ENCODE results near the gene UXS1. TPM values are rescaled to one million over a fixed set of nuclear protein-coding genes. Genes with fewer than 3 reads are reported as not detected.

Gene UXS1
- polyA plus RNA-seq, 1 of the 3 experiments (the other 2 are of a cell fraction): 55.9 TPM

GRCh38 chr2:106180602-106181001 lies 13.5 kb downstream of the UXS1 start:
- H4K20me1 ChIP-seq (ENCODE audit: insufficient read depth): no peaks in the 10 kb centered on the region
- WGBS (ENCODE audit: low lambda C conversion rate): 88% methylated on average over 5 of the region's 5 CpGs

DNA sequence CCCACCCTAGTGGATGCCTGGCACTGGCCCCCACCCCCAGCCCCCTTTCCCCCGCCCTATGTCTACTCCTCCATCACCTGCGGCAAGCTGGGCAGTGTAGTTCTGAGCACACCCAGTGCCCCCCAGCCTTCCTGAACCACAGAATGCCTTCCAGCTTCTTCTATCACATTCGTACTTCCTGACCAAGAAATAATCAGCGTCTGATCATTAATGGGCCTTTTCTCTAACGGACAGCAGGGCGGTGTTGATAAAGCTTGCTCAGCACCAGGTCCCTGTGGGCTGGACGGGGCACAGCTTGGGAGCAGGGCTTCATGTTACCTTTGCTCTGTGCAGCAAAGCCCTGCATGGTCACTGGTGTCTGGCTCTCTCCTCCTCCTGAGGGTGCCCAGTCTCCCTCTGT lies 15.4 kb downstream of the UXS1 start:
- H3K79me2 ChIP-seq (ENCODE audit: insufficient read depth): peaks cover 14% of the 10 kb centered on the region; the same call in 1 of the 2 replicates
- no peaks in the 10 kb centered on the region for H3F3A ChIP-seq (replicated peaks; ENCODE audit: insufficient read depth)
- H2AFZ ChIP-seq (ENCODE audit: low read depth): no peak overlapping the region
- no peak for DNase-seq
- no peaks in the 10 kb centered on the region for H3K9me3 ChIP-seq
- H3K36me3 ChIP-seq (replicated peaks in 1 of 2; ENCODE audit: control insufficient read depth in 1 of 2, insufficient read depth in 2 of 2, low read length in 1 of 2): no peaks in the 10 kb centered on the region
- peaks cover 0 to 3% of the 10 kb centered on the region in 2 experiments; a peak in 1 of 4 replicates for H3K4me1 ChIP-seq (ENCODE audit: control insufficient read depth in 1 of 2, insufficient read depth in 2 of 2, low read depth in 1 of 2, low read length in 1 of 2)
- no peaks in the 10 kb centered on the region for H3K9me2 ChIP-seq
- TF ChIP-seq EZH2phosphoT487 (IDR thresholded peaks at IDR 0.05; ENCODE audit: borderline replicate concordance, low read depth): no peak
- no peak for TF ChIP-seq CTCF (IDR thresholded peaks at IDR 0.05)
- TF ChIP-seq POLR2AphosphoS5 (IDR thresholded peaks at IDR 0.05; ENCODE audit: low read depth, low read length): no peak
- no peak for TF ChIP-seq RFX5 (IDR thresholded peaks at IDR 0.05; ENCODE audit: low read length)
- no peak for TF ChIP-seq ZBTB33 (IDR thresholded peaks at IDR 0.05; ENCODE audit: borderline replicate concordance, low read depth)
- TF ChIP-seq FOXM1 (IDR thresholded peaks at IDR 0.05; ENCODE audit: low read depth): no peak
- TF ChIP-seq CHD2 (IDR thresholded peaks at IDR 0.05; ENCODE audit: low read length, partially characterized antibody): no peak
- TF ChIP-seq MXI1 (IDR thresholded peaks at IDR 0.05; ENCODE audit: low read depth, low read length): no peak
- TF ChIP-seq FOXJ3 (CRISPR knock-in tag; IDR thresholded peaks at IDR 0.05): no peak
- no peak for TF ChIP-seq TEAD4 (IDR thresholded peaks at IDR 0.05; ENCODE audit: borderline replicate concordance, insufficient read depth)
- no peak for TF ChIP-seq USF1 (IDR thresholded peaks at IDR 0.05; ENCODE audit: borderline replicate concordance, low read depth)
- TF ChIP-seq FOSL2 (IDR thresholded peaks at IDR 0.05; ENCODE audit: borderline replicate concordance, low read depth): no peak
- TF ChIP-seq RCOR1 (IDR thresholded peaks at IDR 0.05; ENCODE audit: low read length): no peak
- no peak for TF ChIP-seq EP300 (IDR thresholded peaks at IDR 0.05; ENCODE audit: borderline replicate concordance in 1 of 2, low read depth in 1 of 2, low read length in 1 of 2)
- no peak for TF ChIP-seq SIN3A (IDR thresholded peaks at IDR 0.05; ENCODE audit: borderline replicate concordance, low read depth, low read length)
- no peak for TF ChIP-seq JUND (IDR thresholded peaks at IDR 0.05)
- H4K20me1 ChIP-seq (ENCODE audit: insufficient read depth): no peaks in the 10 kb centered on the region
- H3K9ac ChIP-seq: no peak overlapping the region
- no peaks in the 10 kb centered on the region for H3K27me3 ChIP-seq (ENCODE audit: insufficient read depth)
- WGBS (ENCODE audit: low lambda C conversion rate): 97% methylated on average over 6 of the region's 7 CpGs
- H3K4me2 ChIP-seq: no peak overlapping the region
- CTCF ChIA-PET: no interaction called here
- POLR2A ChIA-PET: no interaction called here
- no peak overlapping the region for H3K27ac ChIP-seq (ENCODE audit: low read depth in 2 of 2, low read length in 1 of 2)
- H3K4me3 ChIP-seq (ENCODE audit: low read depth in 2 of 2, low read length in 1 of 2): no peak overlapping the region

More at GRCh38 chr2:106180602-106181001, 13.5 kb downstream of the UXS1 start:
- 0 out of 4 replicates have a peak, but pooled peaks cover 0 to 3% of the 10 kb centered on the region in 2 experiments for H3K4me1 ChIP-seq (ENCODE audit: control insufficient read depth in 1 of 2, insufficient read depth in 2 of 2, low read depth in 1 of 2, low read length in 1 of 2)
- no peak overlapping the region for H3K27ac ChIP-seq (ENCODE audit: low read depth in 2 of 2, low read length in 1 of 2)
- H3K36me3 ChIP-seq (replicated peaks in 1 of 2; ENCODE audit: control insufficient read depth in 1 of 2, insufficient read depth in 2 of 2, low read length in 1 of 2): no peaks in the 10 kb centered on the region
- no peak overlapping the region for H3K9ac ChIP-seq
- no peak for TF ChIP-seq RCOR1 (IDR thresholded peaks at IDR 0.05; ENCODE audit: low read length)
- no peak for TF ChIP-seq GATA2 (CRISPR knock-in tag; IDR thresholded peaks at IDR 0.05)
- TF ChIP-seq EP300 (IDR thresholded peaks at IDR 0.05; ENCODE audit: borderline replicate concordance in 1 of 2, low read depth in 1 of 2, low read length in 1 of 2): no peak
- no peak for TF ChIP-seq FOXM1 (IDR thresholded peaks at IDR 0.05; ENCODE audit: low read depth)
- TF ChIP-seq TCF12 (IDR thresholded peaks at IDR 0.05): no peak
- TF ChIP-seq USF1 (IDR thresholded peaks at IDR 0.05; ENCODE audit: borderline replicate concordance, low read depth): no peak
- no peak for TF ChIP-seq ELF1 (IDR thresholded peaks at IDR 0.05)
- TF ChIP-seq, protein P1, sequence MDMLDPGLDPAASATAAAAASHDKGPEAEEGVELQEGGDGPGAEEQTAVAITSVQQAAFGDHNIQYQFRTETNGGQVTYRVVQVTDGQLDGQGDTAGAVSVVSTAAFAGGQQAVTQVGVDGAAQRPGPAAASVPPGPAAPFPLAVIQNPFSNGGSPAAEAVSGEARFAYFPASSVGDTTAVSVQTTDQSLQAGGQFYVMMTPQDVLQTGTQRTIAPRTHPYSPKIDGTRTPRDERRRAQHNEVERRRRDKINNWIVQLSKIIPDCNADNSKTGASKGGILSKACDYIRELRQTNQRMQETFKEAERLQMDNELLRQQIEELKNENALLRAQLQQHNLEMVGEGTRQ (IDR thresholded peaks at IDR 0.05; ENCODE audit: borderline replicate concordance, low read depth, low read length): no peak
- no peak for TF ChIP-seq EZH2phosphoT487 (IDR thresholded peaks at IDR 0.05; ENCODE audit: borderline replicate concordance, low read depth)
- no peak overlapping the region for H3K4me3 ChIP-seq (ENCODE audit: low read depth in 2 of 2, low read length in 1 of 2)
- H3K9me3 ChIP-seq: no peaks in the 10 kb centered on the region
- ChIA-PET POLR2A (no interaction called here), CTCF (no interaction called here)
- H2AFZ ChIP-seq (ENCODE audit: low read depth): no peak overlapping the region
- no peaks in the 10 kb centered on the region for H3K9me2 ChIP-seq
- H3K4me2 ChIP-seq: no peak overlapping the region
- no peaks in the 10 kb centered on the region for H3K27me3 ChIP-seq (ENCODE audit: insufficient read depth)
- no peaks in the 10 kb centered on the region for H3F3A ChIP-seq (replicated peaks; ENCODE audit: insufficient read depth)
- DNase-seq: no peak
- peaks cover 24% of the 10 kb centered on the region; the same call in 1 of the 2 replicates for H3K79me2 ChIP-seq (ENCODE audit: insufficient read depth)
